Kidney epithelial cell (primary cell): ENCODE measurements around the gene TENM3. TPM values are rescaled to one million over a fixed set of nuclear protein-coding genes. Genes with fewer than 3 reads are reported as not detected.

Experiments
- DNase-seq: peaks from one replicate; pipeline ENCODE4 v3.0.0-alpha.2; 2010; ENCODE audit warnings: low read depth
- H3K27me3 ChIP-seq: 2 replicates; pipeline ENCODE4 v1.6.0; 2011; ENCODE audit warnings: low read length; ENCODE audit not compliant: control insufficient read depth, insufficient read depth
- H3K36me3 ChIP-seq: 2 replicates; pipeline ENCODE4 v1.5.1; 2011; ENCODE audit warnings: low read length; ENCODE audit not compliant: control insufficient read depth, insufficient read depth
- H3K4me3 ChIP-seq: 2 replicates; pipeline ENCODE4 v1.5.1; 2011; ENCODE audit warnings: low read depth, mild to moderate bottlenecking, control low read depth, low read length
- CTCF ChIP-seq: IDR thresholded peaks from 2 replicates; pipeline ENCODE4 v1.5.1; 2011; ENCODE audit warnings: mild to moderate bottlenecking, moderate library complexity, low read length, control low read depth, inconsistent platforms; ENCODE audit not compliant: insufficient read depth, poor library complexity, severe bottlenecking
- total RNA-seq: library from RNA; depleted of rRNA; stranded (reverse); fragments of >200 nt; gene quantifications from 2 replicates; pipeline ENCODE4 v1.2.3, GENCODE V29; 2015

The TENM3 gene
- total RNA-seq, 1 donor from 2014 or later: 11.2 TPM

- Histone ChIP-seq H3K27me3 (no peaks in the 10 kb centered on the region), H3K4me3 (no peak overlapping the region), H3K36me3 (no peaks in the 10 kb centered on the region)
- TF ChIP-seq CTCF: no peak
- no peak for DNase-seq
Observed at GRCh38 chr4:182310962-182311361, 67.8 kb downstream of the TENM3 start.

- TF ChIP-seq CTCF: no peak
- no peak for DNase-seq
Observed at GRCh38 chr4:182314537-182314936, 71.3 kb downstream of the TENM3 start.

GRCh38 chr4:182318256-182318655 is 75.1 kb downstream of the TENM3 start:
- DNase-seq: no peak
- H3K4me3 ChIP-seq: no peak overlapping the region
- H3K27me3 ChIP-seq: no peaks in the 10 kb centered on the region
- TF ChIP-seq CTCF: no peak
- H3K36me3 ChIP-seq: no peaks in the 10 kb centered on the region

More at GRCh38 chr4:182314537-182314936, 71.3 kb downstream of the TENM3 start:
- Histone ChIP-seq H3K4me3 (no peak overlapping the region), H3K27me3 (no peaks in the 10 kb centered on the region), H3K36me3 (no peaks in the 10 kb centered on the region)

- Histone ChIP-seq H3K4me3 (no peak overlapping the region), H3K36me3 (no peaks in the 10 kb centered on the region), H3K27me3 (no peaks in the 10 kb centered on the region)
- no peak for DNase-seq
- no peak for TF ChIP-seq CTCF
Observed at GRCh38 chr4:182320092-182320491, 76.9 kb downstream of the TENM3 start.

GRCh38 chr4:182320580-182320979 is 77.4 kb downstream of the TENM3 start:
- no peak for TF ChIP-seq CTCF
- H3K4me3 ChIP-seq: no peak overlapping the region

GRCh38 chr4:182324282-182324681 is 81.1 kb downstream of the TENM3 start:
- DNase-seq: no peak

More at GRCh38 chr4:182320580-182320979, 77.4 kb downstream of the TENM3 start:
- H3K36me3 ChIP-seq: no peaks in the 10 kb centered on the region
- H3K27me3 ChIP-seq: no peaks in the 10 kb centered on the region
- DNase-seq: no peak

More at GRCh38 chr4:182324282-182324681, 81.1 kb downstream of the TENM3 start:
- H3K36me3 ChIP-seq: no peaks in the 10 kb centered on the region
- H3K27me3 ChIP-seq: no peaks in the 10 kb centered on the region
- no peak overlapping the region for H3K4me3 ChIP-seq
- TF ChIP-seq CTCF: no peak
